ENCODE data around the gene HOXC12.

DNA sequence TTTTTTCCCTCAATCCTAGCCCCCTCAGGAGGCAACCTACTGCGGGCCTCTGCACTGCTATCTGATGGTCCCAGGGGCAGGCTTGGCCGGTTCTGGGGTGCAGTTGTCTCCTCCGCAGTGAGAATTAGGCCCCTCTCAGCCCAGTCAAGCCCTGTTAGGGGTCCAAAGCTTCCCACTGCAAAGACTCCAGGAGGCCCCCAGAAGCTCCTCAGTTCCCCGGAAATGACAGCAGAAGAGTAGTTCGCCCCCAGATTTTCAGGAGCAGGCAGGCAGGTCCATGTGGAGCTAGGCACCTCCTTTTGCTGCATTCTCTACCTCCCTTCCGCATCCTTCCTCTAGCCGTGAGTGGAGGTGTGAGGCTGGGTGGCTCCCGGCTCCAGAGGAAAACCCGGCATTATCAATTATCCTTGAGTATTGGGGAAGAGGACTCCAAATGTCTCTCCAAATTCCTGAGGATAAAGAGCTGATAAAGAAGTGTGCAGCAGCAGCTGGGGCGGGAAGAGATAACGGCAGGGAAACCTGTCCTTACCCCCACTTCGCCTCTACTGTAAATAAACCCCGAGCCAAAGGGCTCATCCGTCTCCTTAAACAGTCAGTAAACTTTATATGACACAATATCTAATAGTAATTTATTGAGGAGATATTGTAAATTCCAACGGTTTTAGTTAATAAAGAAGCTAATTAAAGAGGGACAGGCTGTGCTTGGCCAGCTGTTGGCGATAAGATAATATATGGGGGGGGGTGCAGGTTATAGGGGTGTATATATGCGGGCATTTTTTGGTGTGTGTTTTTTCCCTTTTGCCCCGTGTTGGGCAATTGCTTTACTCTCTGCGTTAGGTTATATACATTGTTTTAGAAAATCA is 641 bp upstream of the HOXC12 start:
- TF ChIP-seq POLR2A (IDR thresholded peaks at IDR 0.05): no peak
- no peak for TF ChIP-seq CTCF (IDR thresholded peaks at IDR 0.05)

Measured in esophagus squamous epithelium (tissue), 4 donors.